Measurements from ENCODE around the gene IFRD2. TPM values are rescaled to one million over a fixed set of nuclear protein-coding genes. Genes with fewer than 3 reads are reported as not detected.

Gene IFRD2
- total and polyA plus RNA-seq, 2 of the 8 experiments (the other 6 are each of a cell fraction or from before 2014, with no cell fraction given), result 76.7 to 88.8 TPM

GRCh38 chr3:50241713-50242380, 50.4 kb downstream of the IFRD2 start:
- Histone ChIP-seq H3K23me2 (ENCODE audit: low read depth, low read length) (peaks cover 15% of the 10 kb centered on the region; the same call in 1 of the 2 replicates), H3K36me3 (ENCODE audit: control insufficient read depth in 2 of 4, insufficient read depth in 4 of 4, low read length in 3 of 4) (peaks cover 0 to 3% (median 0%) of the 10 kb centered on the region in 4 experiments; a peak in 1 of 8 replicates), H3K56ac (replicated peaks; ENCODE audit: insufficient read length, low read depth, low read length) (no peak overlapping the region), H3K27me3 (replicated peaks in 1 of 4; ENCODE audit: control insufficient read depth in 3 of 4, extremely low read depth in 1 of 4, insufficient read depth in 3 of 4, low read length in 3 of 4) (no peaks in the 10 kb centered on the region), H2BK120ac (replicated peaks; ENCODE audit: low read depth, low read length) (peak overlapping the region; percentile 75), H3K27ac (ENCODE audit: low read depth, low read length) (peak overlapping the region; percentile 80), H3K79me2 (ENCODE audit: control insufficient read depth in 1 of 2, insufficient read depth in 2 of 2, low read length in 2 of 2) (peaks cover 33 to 92% of the 10 kb centered on the region in 2 experiments), H2AK5ac (ENCODE audit: low read depth, low read length) (peak overlapping the region; percentile 93), H3K23ac (ENCODE audit: insufficient read length) (no peak overlapping the region), H3K4me2 (ENCODE audit: insufficient read depth in 1 of 2, low read depth in 2 of 2, low read length in 2 of 2) (peak overlapping the region; percentile 87 to 96), H3K79me1 (ENCODE audit: low read depth, low read length) (peaks cover 25% of the 10 kb centered on the region), H3K14ac (ENCODE audit: insufficient read length) (no peak overlapping the region), H3K4me1 (replicated peaks in 1 of 4; ENCODE audit: control insufficient read depth in 3 of 4, insufficient read depth in 4 of 4, low read length in 3 of 4) (peaks cover 9 to 82% (median 75%) of the 10 kb centered on the region in 4 experiments), H3K4me3 (ENCODE audit: extremely low read depth in 1 of 4, insufficient read depth in 2 of 4, low read depth in 3 of 4, low read length in 4 of 4) (peak overlapping the region in 3 of 4 experiments; percentile 5 to 53 (median 32); a peak in 4 of 8 replicates), H3K18ac (ENCODE audit: extremely low read depth, low read length) (peak overlapping the region; percentile 100), H2BK20ac (ENCODE audit: low read length) (peak overlapping the region; percentile 99), H4K91ac (replicated peaks; ENCODE audit: insufficient read length, low read length) (peak overlapping the region; percentile 85), H2BK15ac (ENCODE audit: low read length) (peak overlapping the region; percentile 99), H3K9ac (replicated peaks in 1 of 4; ENCODE audit: extremely low read depth in 1 of 4, low read depth in 3 of 4, low read length in 3 of 4) (peak overlapping the region in 2 of 4 experiments; percentile 15 to 47; a peak in 4 of 7 replicates), H2BK12ac (ENCODE audit: low read depth, low read length) (peak overlapping the region; percentile 95), H4K8ac (ENCODE audit: extremely low read depth, insufficient read depth, low read length) (peak overlapping the region; percentile 60; the same call in 1 of the 2 replicates), H4K5ac (ENCODE audit: insufficient read length, low read depth, low read length) (peak overlapping the region; percentile 93), H3K9me3 (ENCODE audit: insufficient read depth in 2 of 2, low read depth in 1 of 2, low read length in 1 of 2) (no peaks in the 10 kb centered on the region), H2AFZ (ENCODE audit: low read length) (no peak overlapping the region), H4K20me1 (replicated peaks in 1 of 2; ENCODE audit: control insufficient read depth in 1 of 2, insufficient read depth in 2 of 2, low read length in 2 of 2) (peaks cover 19 to 37% of the 10 kb centered on the region in 2 experiments), H2BK5ac (ENCODE audit: low read depth, low read length) (peak overlapping the region; percentile 98), H3K4ac (replicated peaks; ENCODE audit: insufficient read length, low read depth, low read length) (peak overlapping the region; percentile 70)
- FAIRE-seq, result no peak
- DNase-seq (ENCODE audit: low read depth in 1 of 2, low spot score in 2 of 2), result no peak
- POLR2A ChIA-PET (ENCODE audit: partially characterized antibody), result interaction anchor here (0.6 to 3.4 kb wide), 16 partner anchors 9 to 104 kb away, joined by 3 to 41 read pairs (median 4); partner anchors contain the start of gene GNAT1
- CTCF ChIA-PET (ENCODE audit: partially characterized antibody), result interaction anchor here (0.8 to 53.5 kb wide), 7 partner anchors 17 to 146 kb away, joined by 3 to 2149 read pairs (median 3); partner anchors contain the start of genes GNAI2, GNAT1, LSMEM2 and SEMA3B
- 78% methylated on average over 7 of the region's 7 CpGs; no CpG with 5 or more reads in 1 of the 2 experiments for WGBS, 2 experiments (ENCODE audit: extremely low coverage in 1 of 2, insufficient coverage in 1 of 2, insufficient read length in 1 of 2, insufficient replicate concordance in 2 of 2, low coverage in 1 of 2, low lambda C conversion rate in 2 of 2, missing lambda C conversion rate in 1 of 2)
- TF ChIP-seq KDM4A (IDR thresholded peaks at IDR 0.05; ENCODE audit: low read depth, low read length, severe bottlenecking) (no peak), BRCA1 (IDR thresholded peaks at IDR 0.05; ENCODE audit: low read depth, low read length) (no peak), POLR2AphosphoS5 (IDR thresholded peaks at IDR 0.05; ENCODE audit: low read depth, low read length) (no peak), SIX5 (IDR thresholded peaks at IDR 0.05; ENCODE audit: low read depth, low read length) (no peak), NANOG (IDR thresholded peaks at IDR 0.05; ENCODE audit: insufficient read depth, low read depth, low read length, poor library complexity, severe bottlenecking) (no peak), SRF (IDR thresholded peaks at IDR 0.05; ENCODE audit: low read depth, low read length) (no peak), GABPA (IDR thresholded peaks at IDR 0.05; ENCODE audit: borderline replicate concordance, insufficient read depth, low read length) (no peak), MAX (IDR thresholded peaks at IDR 0.05) (no peak), KDM5A (IDR thresholded peaks at IDR 0.05; ENCODE audit: low read length) (no peak), SIRT6 (IDR thresholded peaks at IDR 0.05; ENCODE audit: low read length) (no peak)

Measured in H1 (cell line).